ENCODE data around the gene DSG4.

- TF ChIP-seq CTCF (IDR thresholded peaks at IDR 0.05; ENCODE audit: low read depth, low read length) (no peak), EZH2phosphoT487 (IDR thresholded peaks at IDR 0.05; ENCODE audit: low read depth) (no peak)
These were observed 36.6 kb downstream of the DSG4 start for GRCh38 chr18:31413137-31413536.

All from OCI-LY3 (cell line).